GM12878 (cell line): ENCODE data around the gene ENOX1. TPM values are rescaled to one million over a fixed set of nuclear protein-coding genes. Genes with fewer than 3 reads are reported as not detected.

Experiments used
- ATAC-seq: fragments of 200-7000 bp; cut with Tn5 transposase; 3 replicates; pipeline ENCODE4 v1.9.1; 2020; ENCODE audit warnings: mild to moderate bottlenecking, moderate library complexity
- BruUV-seq: library from RNA; stranded (reverse); fragments of 400-500 nt; replicated peaks from 2 replicates; lab custom pipeline; 2021; lab: Mats Ljungman, UMichigan
- CTCF ChIA-PET: fragments of 300-600 bp; sonication (Branson Sonifier 250); formaldehyde crosslinking; extraction: SDS; loops from one replicate; lab custom pipeline; 2021; ENCODE audit warnings: inconsistent platforms; lab: Yijun Ruan, JAX
- POLR2A ChIA-PET: fragments of 350-600 bp; formaldehyde crosslinking; extraction: SDS; loops from one replicate; lab custom pipeline; 2021; ENCODE audit warnings: inconsistent platforms; lab: Charles Lee
- RAD21 ChIA-PET: fragments of 300-600 bp; sonication (Branson Sonifier 250); formaldehyde crosslinking; loops from one replicate; lab custom pipeline; 2023; ENCODE audit warnings: antibody characterized with exemption; ENCODE audit not compliant: unreplicated experiment; lab: Charles Lee
- SMC1A ChIA-PET: fragments of 300-600 bp; sonication (Branson Sonifier 250); formaldehyde crosslinking; loops from one replicate; lab custom pipeline; 2023; ENCODE audit not compliant: unreplicated experiment, uncharacterized antibody; lab: Charles Lee
- DNase-seq: peaks from one replicate; pipeline ENCODE4 v3.0.0-alpha.2; 2011; ENCODE audit warnings: low read depth, low spot score
- FAIRE-seq: peaks from 3 replicates; lab custom pipeline; 2011; peaks lifted over from hg19 to GRCh38; lab: Jason Lieb, UNC
- H2AFZ ChIP-seq: 2 replicates; pipeline ENCODE4 v1.6.0; 2011; ENCODE audit warnings: low read depth, low read length, control low read depth; ENCODE audit not compliant: control insufficient read depth
- H3K27ac ChIP-seq: 2 replicates; pipeline ENCODE4 v1.5.1; 2011; ENCODE audit warnings: control low read depth; ENCODE audit not compliant: control insufficient read depth, insufficient read depth
- H3K27me3 ChIP-seq, 2 experiments: replicated peaks in 1 of 2; 2 replicates each; pipeline versions ENCODE4 v1.6.0 to v1.6.1; 2011; ENCODE audit warnings: low read length in 1 of 2; ENCODE audit not compliant: control insufficient read depth in 2 of 2, insufficient read depth in 2 of 2
- H3K36me3 ChIP-seq, 2 experiments: 2 replicates each; pipeline ENCODE4 v1.5.1; 2011; ENCODE audit warnings: low read length in 1 of 2; ENCODE audit not compliant: control insufficient read depth in 2 of 2, insufficient read depth in 2 of 2
- H3K4me1 ChIP-seq: 2 replicates; pipeline ENCODE4 v1.6.1; 2011; ENCODE audit warnings: mild to moderate bottlenecking, low read length, moderate library complexity, mixed read lengths; ENCODE audit not compliant: control insufficient read depth, insufficient read depth
- H3K4me2 ChIP-seq: 2 replicates; pipeline ENCODE4 v1.6.0; 2011; ENCODE audit warnings: control low read depth; ENCODE audit not compliant: control insufficient read depth, insufficient read depth
- H3K4me3 ChIP-seq: fragments of 200-600 bp; sonication (generic); 2 replicates; pipeline ENCODE4 v1.5.1; 2016
- H3K79me2 ChIP-seq: 2 replicates; pipeline ENCODE4 v1.6.0; 2011; ENCODE audit warnings: low read length; ENCODE audit not compliant: control insufficient read depth, insufficient read depth
- H3K9ac ChIP-seq: 2 replicates; pipeline ENCODE4 v1.8.0; 2011; ENCODE audit warnings: low read length, control low read depth, mixed read lengths; ENCODE audit not compliant: control insufficient read depth, insufficient read depth
- H3K9me3 ChIP-seq: replicated peaks from 3 replicates; pipeline ENCODE4 v1.5.1; 2011; ENCODE audit warnings: mild to moderate bottlenecking, low read length; ENCODE audit not compliant: control insufficient read depth, insufficient read depth
- H4K20me1 ChIP-seq: 2 replicates; pipeline ENCODE4 v1.6.0; 2011; ENCODE audit not compliant: control insufficient read depth, insufficient read depth
- ASH2L ChIP-seq: fragments of 300-600, 200-600 bp; sonication (generic); IDR thresholded peaks from 2 replicates; pipeline ENCODE4 v1.6.1; 2017; ENCODE audit warnings: low read depth, mild to moderate bottlenecking, borderline replicate concordance
- ATF7 ChIP-seq: fragments of 450-650 bp; IDR thresholded peaks from 2 replicates; pipeline ENCODE4 v1.6.1; 2016; ENCODE audit warnings: low read depth, mild to moderate bottlenecking
- CHD2 ChIP-seq: IDR thresholded peaks from 2 replicates; pipeline ENCODE4 v1.6.1; 2011; ENCODE audit warnings: low read depth, low read length, improper control_type of control experiment, borderline replicate concordance
- CHD4 ChIP-seq: fragments of 200-600 bp; sonication (generic); IDR thresholded peaks from 2 replicates; pipeline ENCODE4 v1.6.1; 2016; ENCODE audit warnings: mild to moderate bottlenecking
- CTCF ChIP-seq, 3 experiments: IDR thresholded peaks in 2 of 3; conservative IDR thresholded peaks in 1 of 3; 2 replicates each; pipeline ENCODE4 v1.5.1; 2011; ENCODE audit warnings: low read depth in 3 of 3, low read length in 3 of 3, mild to moderate bottlenecking in 3 of 3, control low read depth in 2 of 3, moderate library complexity in 2 of 3, inconsistent platforms in 1 of 3, mixed read lengths in 1 of 3; ENCODE audit not compliant: control insufficient read depth in 2 of 3, insufficient read depth in 1 of 3; ENCODE audit errors: extremely low read depth in 1 of 3
- FOXK2 ChIP-seq: fragments of 450-650 bp; IDR thresholded peaks from 2 replicates; pipeline ENCODE4 v1.6.1; 2017; ENCODE audit warnings: mild to moderate bottlenecking, moderate library complexity
- FOXM1 ChIP-seq: IDR thresholded peaks from 2 replicates; pipeline ENCODE4 v1.6.1; 2012; ENCODE audit warnings: low read depth, mild to moderate bottlenecking, inconsistent platforms, low read length, moderate library complexity
- GATAD2B ChIP-seq: fragments of 450-650 bp; conservative IDR thresholded peaks from 2 replicates; pipeline ENCODE4 v1.6.1; 2017; ENCODE audit warnings: low read depth, mild to moderate bottlenecking, moderate library complexity
- HCFC1 ChIP-seq: fragments of 150-350 bp; IDR thresholded peaks from 2 replicates; pipeline ENCODE4 v1.6.1; 2014; ENCODE audit warnings: low read length
- JUNB ChIP-seq: IDR thresholded peaks from 2 replicates; pipeline ENCODE4 v1.6.1; 2016; ENCODE audit warnings: antibody characterized with exemption, mild to moderate bottlenecking
- NFIC ChIP-seq: IDR thresholded peaks from 2 replicates; pipeline ENCODE4 v1.6.1; 2012; ENCODE audit warnings: low read depth, mild to moderate bottlenecking, inconsistent platforms, low read length, moderate library complexity
- NFYB ChIP-seq: IDR thresholded peaks from 2 replicates; pipeline ENCODE4 v1.6.1; 2011; ENCODE audit warnings: low read depth, mild to moderate bottlenecking, low read length, improper control_type of control experiment, moderate library complexity; ENCODE audit not compliant: insufficient read depth
- POLR2AphosphoS5 ChIP-seq: IDR thresholded peaks from 2 replicates; pipeline ENCODE4 v1.6.1; 2011; ENCODE audit warnings: mild to moderate bottlenecking, low read length, inconsistent platforms
- POU2F2 ChIP-seq: IDR thresholded peaks from 3 replicates; pipeline ENCODE4 v1.6.1; 2011; ENCODE audit warnings: low read depth, mild to moderate bottlenecking, low read length, borderline replicate concordance
- RAD21 ChIP-seq: IDR thresholded peaks from 2 replicates; pipeline ENCODE4 v1.6.1; 2011; ENCODE audit warnings: mild to moderate bottlenecking, low read depth, low read length, moderate library complexity; ENCODE audit not compliant: insufficient read depth
- SMARCA5 ChIP-seq: fragments of 450-650 bp; IDR thresholded peaks from 2 replicates; pipeline ENCODE4 v1.6.1; 2017; ENCODE audit warnings: mild to moderate bottlenecking
- SMC3 ChIP-seq: IDR thresholded peaks from 2 replicates; pipeline ENCODE4 v1.6.1; 2011; ENCODE audit warnings: low read length, improper control_type of control experiment, borderline replicate concordance
- SP1 ChIP-seq: IDR thresholded peaks from one replicate; pipeline ENCODE4 v1.6.1; 2011; ENCODE audit warnings: low read depth, low read length
- ZBTB4 ChIP-seq: fragments of 450-650 bp; formaldehyde crosslinking; IDR thresholded peaks from 2 replicates; pipeline ENCODE4 v1.4.0; 2022; ENCODE audit warnings: mild to moderate bottlenecking, moderate library complexity
- WGBS: methylation state at CpG from one replicate; pipeline ENCODE4 v1.1.6; 2016; ENCODE audit warnings: low lambda C conversion rate; ENCODE audit not compliant: insufficient replicate concordance, insufficient coverage; ENCODE audit errors: missing lambda C conversion rate; 5-methylcytosine and 5-hydroxymethylcytosine counted together
- in situ Hi-C: fragments of 300-500 bp; cut with MboI; formaldehyde crosslinking; loops from 9 replicates; pipeline ENCODE4 v1.14.3; 2018; ENCODE audit warnings: mixed read lengths
- intact Hi-C: fragments of 100-400 bp; cut with micrococcal nuclease; formaldehyde crosslinking; loops from one replicate; pipeline ENCODE4 v1.14.2; 2022; ENCODE audit not compliant: unreplicated experiment
- polyA plus RNA-seq, 11 experiments: library from polyadenylated mRNA; depleted of rRNA in 4 of 11; unstranded in 6 of 11; stranded (reverse) in 5 of 11; fragments of >200 nt; fragmentation: Nextera tagmentation in 4 of 11; fragmentation: Illumina TruSeq in 1 of 11; extraction: Ambion mirVana in 4 of 11; extraction: Trizol in 1 of 11; gene quantifications; 1 replicate in 1 of 11; 2 replicates in 10 of 11; pipeline versions ENCODE4 v1.2.1 to v1.2.3, GENCODE V29; 2011 to 2016; ENCODE audit warnings: inconsistent platforms in 2 of 11, missing spikeins in 2 of 11, low read depth in 1 of 11
- total RNA-seq, 4 experiments: library from RNA; depleted of rRNA in 3 of 4; stranded (reverse); fragments of >200 nt in 3 of 4; fragmentation: Illumina TruSeq in 1 of 4; extraction: Trizol in 1 of 4; gene quantifications; 2 replicates each; pipeline versions ENCODE4 v1.2.1 to v1.2.3, GENCODE V29; 2013 to 2021

Gene ENOX1
- total and polyA plus RNA-seq, 10 of the 15 experiments (the other 5 are each of a cell fraction or from before 2014, with no cell fraction given): 0.11 to 0.26 (median 0.15) TPM

DNA sequence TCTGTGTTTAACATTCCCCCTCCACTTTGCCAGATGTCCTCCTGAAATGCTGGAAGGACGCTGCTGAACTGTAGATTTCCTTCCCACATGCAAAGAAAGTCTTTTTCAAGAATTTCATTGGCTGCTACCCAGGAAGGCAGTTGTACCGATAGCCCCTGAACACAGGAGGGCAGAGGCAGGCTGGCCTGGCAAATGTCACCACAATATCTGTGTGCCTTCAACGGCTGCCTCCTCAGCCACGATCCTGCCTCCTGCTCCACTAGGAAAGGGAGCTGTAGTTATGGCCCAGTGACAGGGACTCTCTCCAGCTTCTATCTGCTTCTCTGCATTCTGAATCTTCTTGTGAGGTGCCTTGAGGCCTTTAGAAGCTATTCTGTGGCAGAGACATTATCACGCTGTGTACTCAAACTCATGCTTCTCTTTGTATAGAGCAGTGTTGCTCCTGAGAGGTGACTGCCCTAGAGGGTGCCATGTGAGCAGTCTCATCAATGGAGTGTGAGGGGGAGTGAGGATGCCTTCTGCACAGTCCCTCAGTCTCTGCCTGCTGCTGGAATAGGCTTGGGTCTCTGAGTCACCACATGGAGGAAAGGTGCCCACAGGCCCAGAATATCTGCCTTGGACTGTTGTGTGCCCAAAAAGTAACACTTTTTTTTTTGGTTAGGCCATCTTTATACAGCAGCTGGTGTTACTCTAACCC, 483.6 kb downstream of the ENOX1 start:
- CTCF ChIA-PET: interaction anchor here (0.6 to 1.4 kb wide), 5 partner anchors 11 to 581 kb away, joined by 3 to 4 read pairs (median 3); no protein-coding TSS in a partner anchor
- RAD21 ChIA-PET: interaction anchor here (2.4 kb wide), 1 partner anchor 501 kb away, joined by 7 read pairs; no protein-coding TSS in a partner anchor
- DNase-seq: no peak
- peak; percentile 31 for FAIRE-seq
- peaks cover 0 to 3% of the 10 kb centered on the region in 2 experiments; a peak in 1 of 4 replicates for H3K27me3 ChIP-seq
- in situ Hi-C loops: loop anchor here (10.0 kb wide), 1 partner anchor 502 kb away; no protein-coding TSS in a partner anchor
- no peaks in the 10 kb centered on the region for H3K36me3 ChIP-seq
- no peaks in the 10 kb centered on the region for H3K79me2 ChIP-seq
- POLR2A ChIA-PET: interaction anchor here (1.2 kb wide), 1 partner anchor 13 kb away, joined by 3 read pairs; no protein-coding TSS in a partner anchor
- WGBS: 34% methylated on average over 5 of the region's 5 CpGs
- no peak overlapping the region for H3K4me2 ChIP-seq
- no peak overlapping the region for H3K27ac ChIP-seq
- peak; percentile 60 for ATAC-seq
- H3K4me3 ChIP-seq: no peak overlapping the region
- H4K20me1 ChIP-seq: no peaks in the 10 kb centered on the region
- no peak overlapping the region for H3K9ac ChIP-seq
- BruUV-seq: no TSS peak
- SMC1A ChIA-PET: interaction anchor here (0.6 to 1.2 kb wide), 2 partner anchors 14 to 20 kb away, joined by 3 read pairs; no protein-coding TSS in a partner anchor
- intact Hi-C loops: loop anchor here (2.0 kb wide), 1 partner anchor 500 kb away; no protein-coding TSS in a partner anchor
- peaks cover 12% of the 10 kb centered on the region for H3K4me1 ChIP-seq
- H2AFZ ChIP-seq: no peak overlapping the region
- H3K9me3 ChIP-seq: no peaks in the 10 kb centered on the region
- TF ChIP-seq JUNB (no peak), ZBTB4 (no peak), CHD2 (no peak), CTCF (IDR thresholded peaks at IDR 0.05 in 2 of 3, conservative IDR thresholded peaks at IDR 0.05 in 1 of 3; ENCODE audit: control insufficient read depth in 2 of 3, extremely low read depth in 1 of 3, insufficient read depth in 1 of 3, low read depth in 3 of 3, low read length in 3 of 3) (peak; percentile 39 to 47 (median 46); a peak in 5 of 6 replicates), NFYB (no peak), SP1 (no peak), FOXK2 (no peak), GATAD2B (no peak), ATF7 (no peak), NFIC (no peak), HCFC1 (no peak), FOXM1 (no peak), POLR2AphosphoS5 (no peak), POU2F2 (no peak), SMC3 (peak; percentile 38; the same call in 1 of the 2 replicates), RAD21 (peak; percentile 54), ASH2L (no peak), SMARCA5 (no peak), CHD4 (no peak)
